ENCODE results near the gene LRCH1. TPM values are rescaled to one million over a fixed set of nuclear protein-coding genes. Genes with fewer than 3 reads are reported as not detected.

LRCH1 gene
- total RNA-seq, 2 experiments from 2014 or later, result 15.5 to 17.1 TPM

DNA sequence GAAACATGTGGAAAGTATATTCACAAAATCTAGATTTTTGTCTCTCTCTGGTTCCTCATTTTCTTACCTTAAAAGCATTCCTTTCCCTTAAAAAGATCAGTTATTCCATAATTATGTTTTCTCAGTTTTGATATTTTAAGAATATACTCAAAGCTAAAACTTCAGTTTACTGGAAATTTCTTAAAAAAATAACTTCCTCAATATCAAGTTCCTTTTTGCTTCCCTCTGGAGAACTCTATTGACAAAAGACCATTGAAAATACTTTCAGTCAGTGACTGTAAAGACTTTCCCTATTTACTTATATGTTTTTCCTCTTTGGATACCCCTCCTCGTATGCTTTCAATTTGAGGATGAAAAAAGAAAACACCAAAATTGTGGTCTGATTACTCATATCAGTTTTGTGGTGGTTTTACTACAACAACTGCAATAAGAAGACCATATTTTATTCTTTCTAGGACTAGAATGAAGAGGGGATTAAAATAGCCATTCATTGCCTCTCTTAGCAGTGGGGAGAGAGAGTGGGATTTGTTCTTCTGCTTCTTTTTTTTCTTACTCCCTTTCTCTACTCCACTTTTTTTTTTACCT is 130.8 kb downstream of the LRCH1 start:
- no peak for ATAC-seq
- peaks cover 6% of the 10 kb centered on the region for H3K36me3 Mint-ChIP-seq (ENCODE audit: low read depth)
- TF ChIP-seq, protein P1, sequence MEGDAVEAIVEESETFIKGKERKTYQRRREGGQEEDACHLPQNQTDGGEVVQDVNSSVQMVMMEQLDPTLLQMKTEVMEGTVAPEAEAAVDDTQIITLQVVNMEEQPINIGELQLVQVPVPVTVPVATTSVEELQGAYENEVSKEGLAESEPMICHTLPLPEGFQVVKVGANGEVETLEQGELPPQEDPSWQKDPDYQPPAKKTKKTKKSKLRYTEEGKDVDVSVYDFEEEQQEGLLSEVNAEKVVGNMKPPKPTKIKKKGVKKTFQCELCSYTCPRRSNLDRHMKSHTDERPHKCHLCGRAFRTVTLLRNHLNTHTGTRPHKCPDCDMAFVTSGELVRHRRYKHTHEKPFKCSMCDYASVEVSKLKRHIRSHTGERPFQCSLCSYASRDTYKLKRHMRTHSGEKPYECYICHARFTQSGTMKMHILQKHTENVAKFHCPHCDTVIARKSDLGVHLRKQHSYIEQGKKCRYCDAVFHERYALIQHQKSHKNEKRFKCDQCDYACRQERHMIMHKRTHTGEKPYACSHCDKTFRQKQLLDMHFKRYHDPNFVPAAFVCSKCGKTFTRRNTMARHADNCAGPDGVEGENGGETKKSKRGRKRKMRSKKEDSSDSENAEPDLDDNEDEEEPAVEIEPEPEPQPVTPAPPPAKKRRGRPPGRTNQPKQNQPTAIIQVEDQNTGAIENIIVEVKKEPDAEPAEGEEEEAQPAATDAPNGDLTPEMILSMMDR (IDR thresholded peaks at IDR 0.05), result no peak
- DNase-seq, result no peak
- H3K9me3 Mint-ChIP-seq, result no peaks in the 10 kb centered on the region
- CTCF ChIA-PET, result interaction anchor here (1.3 to 2.8 kb wide), 2 partner anchors 132 to 135 kb away, joined by 4 to 16 read pairs; no protein-coding TSS in a partner anchor
- H3K27me3 Mint-ChIP-seq, result no peaks in the 10 kb centered on the region
- no peak overlapping the region for H3K27ac Mint-ChIP-seq
- peaks cover 20% of the 10 kb centered on the region for H3K4me1 Mint-ChIP-seq (ENCODE audit: low read depth)
- no peak overlapping the region for H3K4me3 Mint-ChIP-seq
- POLR2A ChIA-PET, result no interaction called here
- intact Hi-C loops (cut with micrococcal nuclease), result no loop called here

GRCh38 chr13:46684287-46685001 is 131.5 kb downstream of the LRCH1 start:
- peaks cover 6% of the 10 kb centered on the region for H3K36me3 Mint-ChIP-seq (ENCODE audit: low read depth)
- no peak for DNase-seq
- no peaks in the 10 kb centered on the region for H3K9me3 Mint-ChIP-seq
- intact Hi-C loops (cut with micrococcal nuclease), result loop anchor here (5.0 kb wide), 1 partner anchor 132 kb away; the partner anchor contains the start of gene LRCH1
- H3K27me3 Mint-ChIP-seq, result no peaks in the 10 kb centered on the region
- H3K4me1 Mint-ChIP-seq (ENCODE audit: low read depth), result peaks cover 20% of the 10 kb centered on the region
- no peak overlapping the region for H3K27ac Mint-ChIP-seq
- H3K4me3 Mint-ChIP-seq, result no peak overlapping the region
- CTCF ChIA-PET, result interaction anchor here (0.9 to 2.8 kb wide), 3 partner anchors 49 to 136 kb away, joined by 3 to 16 read pairs (median 4); no protein-coding TSS in a partner anchor
- TF ChIP-seq, protein P1 (IDR thresholded peaks at IDR 0.05), result no peak
- POLR2A ChIA-PET, result no interaction called here
- no peak for ATAC-seq

- CTCF ChIA-PET, result interaction anchor here (0.9 to 2.8 kb wide), 2 partner anchors 49 to 134 kb away, joined by 3 to 16 read pairs; no protein-coding TSS in a partner anchor
- H3K4me1 Mint-ChIP-seq (ENCODE audit: low read depth), result peaks cover 20% of the 10 kb centered on the region
- H3K36me3 Mint-ChIP-seq (ENCODE audit: low read depth), result peaks cover 6% of the 10 kb centered on the region
- POLR2A ChIA-PET, result no interaction called here
- H3K4me3 Mint-ChIP-seq, result no peak overlapping the region
- intact Hi-C loops (cut with micrococcal nuclease), result loop anchor here (5.0 kb wide), 1 partner anchor 133 kb away; the partner anchor contains the start of gene LRCH1
- ATAC-seq, result no peak
- TF ChIP-seq, protein P1 (IDR thresholded peaks at IDR 0.05), result no peak
- DNase-seq, result no peak
- no peaks in the 10 kb centered on the region for H3K9me3 Mint-ChIP-seq
- no peak overlapping the region for H3K27ac Mint-ChIP-seq
- no peaks in the 10 kb centered on the region for H3K27me3 Mint-ChIP-seq
Observed at GRCh38 chr13:46685006-46685730, 132.2 kb downstream of the LRCH1 start.

DNA sequence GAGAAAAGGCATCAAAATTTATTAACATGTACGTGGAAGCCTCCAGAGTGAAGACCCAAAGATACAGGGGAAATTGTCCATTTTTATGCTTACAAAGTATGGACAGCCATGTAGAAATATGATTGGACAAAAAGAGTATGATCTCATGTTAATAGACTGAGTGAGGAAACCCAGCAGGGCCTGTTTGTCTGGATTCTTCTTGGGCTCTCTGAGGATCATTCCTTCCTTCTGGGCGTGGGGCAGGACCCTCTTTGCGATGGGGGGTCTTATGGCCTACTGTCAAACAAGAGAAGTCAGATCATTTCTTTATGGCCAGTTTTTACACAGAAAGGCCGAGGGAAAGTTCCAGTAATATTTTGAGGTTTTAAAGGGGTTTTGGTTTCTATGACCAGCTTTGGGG is 133.2 kb downstream of the LRCH1 start:
- ChIA-PET CTCF (interaction anchor here (2.0 kb wide), 1 partner anchor 134 kb away, joined by 8 read pairs; no protein-coding TSS in a partner anchor), POLR2A (no interaction called here)
- intact Hi-C loops (cut with micrococcal nuclease), result loop anchor here (5.0 kb wide), 1 partner anchor 134 kb away; the partner anchor contains the start of gene LRCH1
- Mint-ChIP-seq H3K9me3 (no peaks in the 10 kb centered on the region), H3K27me3 (no peaks in the 10 kb centered on the region), H3K36me3 (ENCODE audit: low read depth) (peaks cover 6% of the 10 kb centered on the region), H3K4me1 (ENCODE audit: low read depth) (peaks cover 20% of the 10 kb centered on the region), H3K27ac (no peak overlapping the region), H3K4me3 (no peak overlapping the region)
- ATAC-seq (no peak), DNase-seq (no peak)
- TF ChIP-seq, protein P1 (IDR thresholded peaks at IDR 0.05), result no peak

All from activated CD8-positive, alpha-beta T cell treated with anti-CD3 and anti-CD28 coated beads for 36 hours (primary cell).